ENCODE measurements around the gene ZNF865. TPM values are rescaled to one million over a fixed set of nuclear protein-coding genes. Genes with fewer than 3 reads are reported as not detected.

ZNF865 gene
- total and polyA plus RNA-seq, 12 donors: 0.72 to 24.7 (median 10.6) TPM

GRCh38 chr19:55646889-55647731 lies 41.7 kb downstream of the ZNF865 start:
- WGBS, 4 donors: 34 to 43% (median 37%) methylated on average over 13 to 14 of the region's 14 CpGs
- Histone ChIP-seq H3K27me3 (no peaks in the 10 kb centered on the region), H3K36me3 (replicated peaks in 1 of 2) (peaks cover 0 to 17% of the 10 kb centered on the region in 2 donors), H3K27ac (peak overlapping the region in 4 of 5 donors; percentile 49 to 86 (median 77)), H3K4me3 (peak overlapping the region in 1 of 4 donors; percentile 85), H3K9me3 (replicated peaks in 1 of 3) (no peaks in the 10 kb centered on the region), H3K4me1 (replicated peaks in 1 of 2) (peaks cover 34 to 42% of the 10 kb centered on the region in 2 donors)
- TF ChIP-seq POLR2A (IDR thresholded peaks at IDR 0.05): no peak
- TF ChIP-seq, protein P1, sequence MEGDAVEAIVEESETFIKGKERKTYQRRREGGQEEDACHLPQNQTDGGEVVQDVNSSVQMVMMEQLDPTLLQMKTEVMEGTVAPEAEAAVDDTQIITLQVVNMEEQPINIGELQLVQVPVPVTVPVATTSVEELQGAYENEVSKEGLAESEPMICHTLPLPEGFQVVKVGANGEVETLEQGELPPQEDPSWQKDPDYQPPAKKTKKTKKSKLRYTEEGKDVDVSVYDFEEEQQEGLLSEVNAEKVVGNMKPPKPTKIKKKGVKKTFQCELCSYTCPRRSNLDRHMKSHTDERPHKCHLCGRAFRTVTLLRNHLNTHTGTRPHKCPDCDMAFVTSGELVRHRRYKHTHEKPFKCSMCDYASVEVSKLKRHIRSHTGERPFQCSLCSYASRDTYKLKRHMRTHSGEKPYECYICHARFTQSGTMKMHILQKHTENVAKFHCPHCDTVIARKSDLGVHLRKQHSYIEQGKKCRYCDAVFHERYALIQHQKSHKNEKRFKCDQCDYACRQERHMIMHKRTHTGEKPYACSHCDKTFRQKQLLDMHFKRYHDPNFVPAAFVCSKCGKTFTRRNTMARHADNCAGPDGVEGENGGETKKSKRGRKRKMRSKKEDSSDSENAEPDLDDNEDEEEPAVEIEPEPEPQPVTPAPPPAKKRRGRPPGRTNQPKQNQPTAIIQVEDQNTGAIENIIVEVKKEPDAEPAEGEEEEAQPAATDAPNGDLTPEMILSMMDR (IDR thresholded peaks at IDR 0.05): no peak
- DNase-seq: peak in 2 of 7 donors; percentile 39 to 51
- intact Hi-C loops (cut with DNase I): no loop called here

DNA sequence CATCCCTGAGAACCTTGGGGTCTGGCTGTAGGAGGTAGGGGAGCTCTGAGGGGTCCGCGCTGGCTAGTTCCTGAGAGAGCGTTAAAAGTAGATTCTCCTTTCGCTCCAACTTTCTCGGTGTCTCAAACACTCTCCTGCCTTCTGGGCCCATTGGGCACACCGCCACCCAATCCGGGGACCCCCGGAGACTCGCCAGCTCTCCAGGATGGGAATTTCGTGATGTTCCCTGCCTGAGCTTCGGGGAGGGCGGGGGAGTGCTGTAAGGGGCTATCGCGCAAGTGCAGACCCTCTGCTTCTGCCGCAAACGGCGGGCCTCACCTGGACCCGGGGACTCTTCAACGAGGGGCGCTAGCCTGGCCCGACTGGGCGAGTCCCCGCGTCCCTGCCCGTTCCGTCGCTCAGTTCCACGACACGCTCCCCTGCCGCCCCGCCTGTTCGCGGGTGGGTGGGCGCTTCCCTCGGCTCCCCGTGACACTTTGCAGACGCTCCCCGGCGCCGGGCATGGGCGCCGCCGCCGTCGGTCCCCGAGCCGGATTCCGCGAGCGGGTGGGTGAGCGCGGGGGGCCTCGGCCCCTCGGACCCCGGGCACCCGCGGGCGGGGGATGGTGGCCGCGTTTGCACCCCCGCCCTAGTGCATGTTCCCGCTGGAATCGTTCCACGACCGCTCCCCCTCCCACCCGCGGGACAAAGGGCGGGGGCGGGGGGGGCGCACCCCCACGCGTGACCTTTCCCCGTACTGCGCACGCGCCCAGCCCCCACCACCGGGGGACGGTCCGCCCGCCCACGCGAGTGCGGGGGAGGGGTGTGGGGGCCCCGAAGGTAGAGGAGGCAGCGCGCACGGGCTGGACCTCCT lies 42.5 kb downstream of the ZNF865 start, which contains the start of gene CCDC106:
Gene CCDC106 (plus strand): TSS at position 481 of the 853 bp plus-strand sequence. CDS start 835 bp downstream, outside the sequence.
- peak in 6 of 7 donors; percentile 64 to 81 (median 72) for DNase-seq
- no peak for TF ChIP-seq POLR2A (IDR thresholded peaks at IDR 0.05)
- TF ChIP-seq, protein P1 (IDR thresholded peaks at IDR 0.05): no peak
- Histone ChIP-seq H3K27ac (peak within 1 kb of the TSS in 4 of 5 donors; percentile 49 to 86 (median 77)), H3K4me1 (replicated peaks in 1 of 2) (peaks cover 25 to 33% of the 10 kb centered on the region in 2 donors), H3K27me3 (no peaks in the 10 kb centered on the region), H3K9me3 (replicated peaks in 1 of 3) (no peaks in the 10 kb centered on the region), H3K36me3 (replicated peaks in 1 of 2) (peaks cover 0 to 22% of the 10 kb centered on the region in 2 donors), H3K4me3 (peak within 1 kb of the TSS; percentile 0 to 95 (median 68))
- 1 to 10% (median 3%) methylated on average over 8 to 87 of the region's 87 CpGs for WGBS, 4 donors
- intact Hi-C loops (cut with DNase I): no loop called here

- peaks cover 22 to 30% of the 10 kb centered on the region in 2 donors for H3K4me1 ChIP-seq (replicated peaks in 1 of 2)
- peaks cover 0 to 22% of the 10 kb centered on the region in 2 donors for H3K36me3 ChIP-seq (replicated peaks in 1 of 2)
- no peaks in the 10 kb centered on the region for H3K27me3 ChIP-seq
- intact Hi-C loops (cut with DNase I): no loop called here
- WGBS, 4 donors: 18 to 30% (median 24%) methylated on average over 4 to 25 of the region's 25 CpGs
- H3K4me3 ChIP-seq: peak overlapping the region in 2 of 4 donors; percentile 85 to 95
- TF ChIP-seq POLR2A (IDR thresholded peaks at IDR 0.05): no peak
- TF ChIP-seq, protein P1 (IDR thresholded peaks at IDR 0.05): no peak
- H3K9me3 ChIP-seq (replicated peaks in 1 of 3): no peaks in the 10 kb centered on the region
- peak in 2 of 7 donors; percentile 24 to 57 for DNase-seq
- H3K27ac ChIP-seq: peak overlapping the region in 4 of 5 donors; percentile 49 to 86 (median 77)
Observed at GRCh38 chr19:55648585-55649267, 43.3 kb downstream of the ZNF865 start.

Data from adrenal gland (tissue), 12 donors.